Measurements from ENCODE around the gene AP2A2.

AP2A2 gene

DNA sequence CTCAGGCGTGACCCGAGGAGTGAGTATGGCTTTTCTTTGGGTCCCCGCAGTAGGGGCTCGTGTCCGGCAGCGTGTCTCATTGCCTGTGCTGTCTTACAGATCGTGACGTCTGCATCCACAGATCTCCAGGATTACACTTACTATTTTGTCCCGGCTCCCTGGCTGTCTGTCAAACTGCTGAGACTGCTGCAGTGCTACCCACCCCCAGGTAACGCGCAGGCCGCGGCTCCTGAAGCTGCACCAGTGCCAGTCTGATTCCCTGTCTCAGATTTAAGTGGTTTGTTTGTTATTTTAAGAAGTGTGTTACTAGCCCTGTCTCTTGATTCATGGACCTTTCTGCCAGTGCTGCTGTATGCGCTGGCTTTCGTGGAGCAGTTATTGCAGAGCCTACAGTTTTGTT lies 58.9 kb downstream of the AP2A2 start:
- no peak overlapping the region for H3K9ac ChIP-seq (ENCODE audit: low read length)
- peaks cover 63% of the 10 kb centered on the region for H3K36me3 ChIP-seq (ENCODE audit: insufficient read depth, low read length)
- H3K4me3 ChIP-seq (ENCODE audit: low read depth in 1 of 2, low read length in 2 of 2), result no peak overlapping the region
- H3K9me3 ChIP-seq (ENCODE audit: low read length), result no peaks in the 10 kb centered on the region
- H3K27ac ChIP-seq (ENCODE audit: low read depth, low read length), result no peak overlapping the region
- H3K4me1 ChIP-seq (ENCODE audit: insufficient read depth, low read length), result no peaks in the 10 kb centered on the region
- no peaks in the 10 kb centered on the region for H3K27me3 ChIP-seq (ENCODE audit: control insufficient read depth in 1 of 2, insufficient read depth in 2 of 2, low read length in 2 of 2)

DNA sequence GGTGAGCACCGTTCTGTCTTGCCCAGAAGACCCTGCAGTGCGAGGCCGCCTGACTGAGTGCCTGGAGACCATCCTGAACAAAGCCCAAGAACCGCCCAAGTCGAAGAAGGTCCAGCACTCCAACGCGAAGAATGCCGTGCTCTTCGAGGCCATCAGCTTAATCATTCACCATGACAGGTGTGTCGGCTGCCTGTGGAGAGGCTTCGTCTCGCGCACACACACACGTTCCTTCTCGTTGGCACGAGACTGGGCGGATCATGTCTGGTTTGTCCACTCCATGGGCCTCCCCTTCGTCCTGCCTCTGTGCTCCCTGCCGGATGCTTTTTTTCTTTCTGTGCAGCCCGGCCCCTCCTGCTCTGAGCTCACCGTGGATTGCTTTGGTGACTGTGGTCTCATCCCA lies 59.7 kb downstream of the AP2A2 start:
- Histone ChIP-seq H3K27ac (ENCODE audit: low read depth, low read length) (no peak overlapping the region), H3K4me1 (ENCODE audit: insufficient read depth, low read length) (no peaks in the 10 kb centered on the region), H3K36me3 (ENCODE audit: insufficient read depth, low read length) (peaks cover 72% of the 10 kb centered on the region), H3K4me3 (ENCODE audit: low read depth in 1 of 2, low read length in 2 of 2) (no peak overlapping the region), H3K9me3 (ENCODE audit: low read length) (no peaks in the 10 kb centered on the region), H3K9ac (ENCODE audit: low read length) (no peak overlapping the region), H3K27me3 (ENCODE audit: control insufficient read depth in 1 of 2, insufficient read depth in 2 of 2, low read length in 2 of 2) (no peaks in the 10 kb centered on the region)

DNA sequence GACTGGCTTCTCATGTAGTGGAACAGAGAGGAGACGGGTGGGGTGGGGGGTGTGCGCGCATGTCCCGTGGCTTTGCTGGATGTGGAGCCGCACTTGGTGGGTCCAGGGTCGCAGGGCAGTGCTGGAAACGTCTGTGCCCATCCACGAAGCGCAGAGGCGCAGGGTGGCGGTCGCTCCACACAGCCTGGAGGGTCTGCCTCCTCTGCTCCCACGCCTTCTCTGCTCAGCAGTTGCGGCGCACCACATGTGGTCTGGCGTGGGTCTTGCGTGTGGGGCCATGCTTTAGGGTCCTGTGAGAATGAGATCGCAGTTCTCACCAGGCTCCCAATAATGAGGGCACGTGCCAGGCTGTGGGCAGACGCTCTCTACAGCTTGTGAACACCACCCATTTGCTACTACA lies 60.2 kb downstream of the AP2A2 start:
- Histone ChIP-seq H3K4me3 (ENCODE audit: low read depth in 1 of 2, low read length in 2 of 2) (no peak overlapping the region), H3K9me3 (ENCODE audit: low read length) (no peaks in the 10 kb centered on the region), H3K9ac (ENCODE audit: low read length) (no peak overlapping the region), H3K36me3 (ENCODE audit: insufficient read depth, low read length) (peaks cover 73% of the 10 kb centered on the region), H3K27me3 (ENCODE audit: control insufficient read depth in 1 of 2, insufficient read depth in 2 of 2, low read length in 2 of 2) (no peaks in the 10 kb centered on the region), H3K4me1 (ENCODE audit: insufficient read depth, low read length) (no peaks in the 10 kb centered on the region), H3K27ac (ENCODE audit: low read depth, low read length) (no peak overlapping the region)

DNA sequence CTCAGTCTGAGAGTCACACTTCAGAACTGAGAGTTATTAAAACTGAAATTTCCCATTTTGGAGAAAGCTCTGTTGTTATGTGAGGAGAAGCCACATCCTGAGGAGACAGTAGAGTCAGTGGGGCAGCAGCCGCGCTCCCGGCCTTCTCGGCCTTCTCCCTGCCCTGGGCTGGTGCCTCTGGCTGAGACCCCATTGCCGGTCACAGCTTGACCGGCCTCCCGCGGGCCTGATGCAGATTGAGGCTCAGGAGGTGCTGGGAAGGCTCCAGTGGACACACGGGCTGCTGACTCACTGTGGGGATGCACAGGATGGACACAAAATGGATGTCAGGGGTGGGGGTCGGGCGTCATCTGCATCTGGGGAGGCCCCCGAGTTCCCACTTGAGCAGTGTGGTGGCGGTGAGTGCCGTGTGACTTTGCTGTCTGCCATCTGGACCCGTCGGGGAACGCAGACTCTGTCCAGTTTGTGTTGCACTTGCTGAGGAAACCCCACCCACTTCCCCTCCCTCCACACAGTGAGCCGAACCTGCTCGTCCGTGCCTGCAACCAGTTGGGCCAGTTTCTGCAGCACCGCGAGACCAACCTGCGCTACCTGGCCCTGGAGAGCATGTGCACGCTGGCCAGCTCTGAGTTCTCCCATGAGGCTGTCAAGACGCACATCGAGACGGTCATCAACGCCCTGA lies 60.7 kb downstream of the AP2A2 start:
- H3K27ac ChIP-seq (ENCODE audit: low read depth, low read length), result no peak overlapping the region
- no peak overlapping the region for H3K9ac ChIP-seq (ENCODE audit: low read length)
- H3K27me3 ChIP-seq (ENCODE audit: control insufficient read depth in 1 of 2, insufficient read depth in 2 of 2, low read length in 2 of 2), result no peaks in the 10 kb centered on the region
- peaks cover 73% of the 10 kb centered on the region for H3K36me3 ChIP-seq (ENCODE audit: insufficient read depth, low read length)
- H3K4me1 ChIP-seq (ENCODE audit: insufficient read depth, low read length), result no peaks in the 10 kb centered on the region
- H3K4me3 ChIP-seq (ENCODE audit: low read depth in 1 of 2, low read length in 2 of 2), result no peak overlapping the region
- no peaks in the 10 kb centered on the region for H3K9me3 ChIP-seq (ENCODE audit: low read length)

DNA sequence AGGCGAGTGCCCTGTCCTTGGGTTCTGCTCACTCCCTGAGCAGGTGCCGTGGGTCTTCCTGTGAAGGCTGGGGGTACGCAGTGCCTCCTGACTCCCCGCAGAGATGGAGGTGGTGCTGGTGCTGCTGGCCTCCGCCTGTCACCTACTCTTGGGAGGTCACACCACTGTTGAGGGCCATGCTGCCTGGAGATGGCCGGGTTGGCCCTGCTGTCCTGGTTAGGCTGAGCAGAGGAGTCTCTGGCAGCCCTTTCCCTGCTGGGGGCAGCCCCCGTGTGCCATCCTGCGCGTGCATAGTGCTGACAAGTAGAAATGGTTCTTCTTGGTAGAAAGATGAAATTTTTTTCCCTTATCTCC lies 61.3 kb downstream of the AP2A2 start:
- H3K36me3 ChIP-seq (ENCODE audit: insufficient read depth, low read length), result peaks cover 70% of the 10 kb centered on the region
- H3K4me1 ChIP-seq (ENCODE audit: insufficient read depth, low read length), result no peaks in the 10 kb centered on the region
- H3K9ac ChIP-seq (ENCODE audit: low read length), result no peak overlapping the region
- H3K9me3 ChIP-seq (ENCODE audit: low read length), result no peaks in the 10 kb centered on the region
- H3K27me3 ChIP-seq (ENCODE audit: control insufficient read depth in 1 of 2, insufficient read depth in 2 of 2, low read length in 2 of 2), result no peaks in the 10 kb centered on the region
- H3K27ac ChIP-seq (ENCODE audit: low read depth, low read length), result no peak overlapping the region
- no peak overlapping the region for H3K4me3 ChIP-seq (ENCODE audit: low read depth in 1 of 2, low read length in 2 of 2)

DNA sequence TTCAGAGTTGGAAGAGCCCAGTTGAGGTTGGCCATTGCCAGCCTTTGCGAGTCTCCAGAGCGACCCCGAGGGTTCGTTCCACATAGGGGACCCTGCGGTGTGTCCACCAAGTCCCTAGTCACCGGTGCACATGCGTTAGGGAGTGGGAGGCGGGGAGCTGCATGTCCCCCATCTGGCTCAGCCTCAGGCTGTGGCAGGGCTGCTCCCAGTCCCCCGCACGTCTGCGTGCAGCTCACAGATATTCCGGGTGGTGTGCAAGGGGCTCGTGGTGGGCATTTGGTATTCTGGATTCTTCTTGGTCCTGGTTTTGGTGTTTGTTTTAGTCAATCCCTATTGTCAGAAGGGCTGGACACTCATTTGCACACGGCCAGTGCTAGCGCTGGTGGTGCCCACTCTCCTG lies 62.0 kb downstream of the AP2A2 start:
- H3K27ac ChIP-seq (ENCODE audit: low read depth, low read length), result no peak overlapping the region

DNA sequence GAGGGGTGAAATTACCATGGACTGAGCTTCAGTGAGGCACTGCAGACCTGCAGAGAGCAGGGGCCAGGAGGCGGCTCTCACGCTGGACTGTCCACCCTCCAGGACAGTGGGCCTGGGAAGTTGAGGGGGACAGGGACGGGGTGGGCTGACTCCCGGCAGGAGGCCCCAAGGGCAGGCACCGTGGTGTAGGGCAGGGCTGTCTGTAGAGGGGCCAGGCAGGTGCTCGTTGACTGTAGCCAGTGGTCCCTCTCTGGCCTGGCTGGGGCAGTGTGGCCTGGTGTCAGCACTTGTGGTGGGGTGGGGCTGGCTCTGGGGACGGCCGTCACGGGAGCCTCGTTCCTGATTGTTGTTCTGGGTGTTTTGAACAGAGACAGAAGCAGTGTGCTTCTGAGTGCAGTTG lies 64.4 kb downstream of the AP2A2 start:
- H3K27me3 ChIP-seq (ENCODE audit: control insufficient read depth in 1 of 2, insufficient read depth in 2 of 2, low read length in 2 of 2), result no peaks in the 10 kb centered on the region
- H3K9ac ChIP-seq (ENCODE audit: low read length), result no peak overlapping the region
- no peak overlapping the region for H3K4me3 ChIP-seq (ENCODE audit: low read depth in 1 of 2, low read length in 2 of 2)
- no peak overlapping the region for H3K27ac ChIP-seq (ENCODE audit: low read depth, low read length)
- no peaks in the 10 kb centered on the region for H3K4me1 ChIP-seq (ENCODE audit: insufficient read depth, low read length)
- peaks cover 80% of the 10 kb centered on the region for H3K36me3 ChIP-seq (ENCODE audit: insufficient read depth, low read length)
- H3K9me3 ChIP-seq (ENCODE audit: low read length), result no peaks in the 10 kb centered on the region

More for the DNA sequence above, 62.0 kb downstream of the AP2A2 start:
- no peaks in the 10 kb centered on the region for H3K9me3 ChIP-seq (ENCODE audit: low read length)
- no peaks in the 10 kb centered on the region for H3K4me1 ChIP-seq (ENCODE audit: insufficient read depth, low read length)
- no peak overlapping the region for H3K9ac ChIP-seq (ENCODE audit: low read length)
- peaks cover 76% of the 10 kb centered on the region for H3K36me3 ChIP-seq (ENCODE audit: insufficient read depth, low read length)
- H3K4me3 ChIP-seq (ENCODE audit: low read depth in 1 of 2, low read length in 2 of 2), result no peak overlapping the region
- H3K27me3 ChIP-seq (ENCODE audit: control insufficient read depth in 1 of 2, insufficient read depth in 2 of 2, low read length in 2 of 2), result no peaks in the 10 kb centered on the region

DNA sequence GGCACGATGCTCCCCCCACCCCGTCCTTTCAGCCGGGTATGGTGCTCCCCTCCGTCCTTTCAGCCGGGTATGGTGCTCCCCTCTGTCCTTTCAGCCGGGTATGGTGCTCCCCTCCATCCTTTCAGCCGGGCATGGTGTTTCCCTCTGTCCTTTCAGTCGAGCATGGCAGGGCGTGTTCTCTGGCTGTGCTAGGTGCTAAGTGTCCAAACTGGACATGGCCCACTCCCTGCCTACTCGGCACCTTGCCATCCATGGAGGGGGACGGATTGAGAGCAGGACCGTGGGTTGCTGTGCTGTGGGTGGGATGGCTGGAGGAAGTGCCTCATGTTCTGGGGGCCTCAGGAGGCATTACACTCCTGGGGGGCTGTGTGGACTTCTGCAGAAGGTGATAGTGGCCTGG lies 65.4 kb downstream of the AP2A2 start:
- Histone ChIP-seq H3K4me1 (ENCODE audit: insufficient read depth, low read length) (no peaks in the 10 kb centered on the region), H3K9me3 (ENCODE audit: low read length) (no peaks in the 10 kb centered on the region), H3K36me3 (ENCODE audit: insufficient read depth, low read length) (peaks cover 75% of the 10 kb centered on the region), H3K4me3 (ENCODE audit: low read depth in 1 of 2, low read length in 2 of 2) (no peak overlapping the region), H3K9ac (ENCODE audit: low read length) (no peak overlapping the region), H3K27me3 (ENCODE audit: control insufficient read depth in 1 of 2, insufficient read depth in 2 of 2, low read length in 2 of 2) (no peaks in the 10 kb centered on the region), H3K27ac (ENCODE audit: low read depth, low read length) (no peak overlapping the region)

DNA sequence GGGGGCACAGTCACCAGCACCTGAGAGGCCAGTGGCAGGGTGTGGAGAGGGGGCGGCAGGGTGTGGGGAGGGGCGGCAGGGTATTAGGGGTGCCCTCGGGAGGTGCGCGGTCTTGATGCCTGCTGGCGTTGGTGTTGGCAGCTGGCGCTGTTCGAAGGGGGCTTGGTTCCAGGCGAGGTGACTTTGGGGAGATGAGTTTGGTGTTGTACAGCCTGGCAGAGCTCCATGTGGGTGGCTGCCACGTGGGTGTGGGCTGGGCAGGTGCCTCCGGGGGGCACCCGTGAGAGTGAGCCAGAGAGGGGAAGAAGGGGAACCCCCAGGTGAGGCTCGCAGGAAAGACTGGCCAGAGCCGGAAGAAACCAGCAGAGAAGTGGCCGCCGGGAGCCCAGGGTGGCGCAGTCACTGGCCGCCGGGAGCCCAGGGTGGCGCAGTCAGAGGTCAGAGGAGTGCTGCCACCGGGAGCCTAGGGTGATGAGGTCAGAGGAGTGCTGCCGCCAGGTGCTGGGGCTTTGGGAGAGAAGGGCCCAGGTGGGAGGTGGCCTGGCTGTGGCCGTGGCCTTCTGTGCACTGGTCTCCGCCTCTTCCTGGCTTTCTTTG lies 66.1 kb downstream of the AP2A2 start:
- Histone ChIP-seq H3K4me1 (ENCODE audit: insufficient read depth, low read length) (no peaks in the 10 kb centered on the region), H3K9me3 (ENCODE audit: low read length) (no peaks in the 10 kb centered on the region), H3K27ac (ENCODE audit: low read depth, low read length) (no peak overlapping the region), H3K36me3 (ENCODE audit: insufficient read depth, low read length) (peaks cover 71% of the 10 kb centered on the region), H3K9ac (ENCODE audit: low read length) (no peak overlapping the region), H3K27me3 (ENCODE audit: control insufficient read depth in 1 of 2, insufficient read depth in 2 of 2, low read length in 2 of 2) (no peaks in the 10 kb centered on the region), H3K4me3 (ENCODE audit: low read depth in 1 of 2, low read length in 2 of 2) (no peak overlapping the region)

DNA sequence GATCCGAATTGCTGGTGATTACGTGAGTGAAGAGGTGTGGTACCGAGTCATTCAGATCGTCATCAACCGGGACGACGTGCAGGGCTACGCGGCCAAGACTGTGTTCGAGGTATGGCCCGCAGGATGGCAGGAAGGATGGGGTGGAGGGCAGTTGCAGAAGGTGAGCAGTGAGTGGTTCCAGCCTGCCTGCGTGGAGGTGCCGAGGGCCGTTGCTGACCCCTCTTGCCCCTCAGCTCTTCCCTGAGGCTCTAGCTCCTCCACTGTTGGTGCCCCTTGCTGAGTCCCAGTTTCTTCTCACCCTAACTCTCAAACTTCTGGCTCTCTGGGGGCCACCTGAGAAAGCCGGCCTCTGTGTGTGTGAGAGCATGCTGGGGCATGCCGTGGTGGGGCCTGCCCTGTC lies 66.9 kb downstream of the AP2A2 start:
- Histone ChIP-seq H3K36me3 (ENCODE audit: insufficient read depth, low read length) (peaks cover 66% of the 10 kb centered on the region), H3K4me1 (ENCODE audit: insufficient read depth, low read length) (no peaks in the 10 kb centered on the region), H3K9me3 (ENCODE audit: low read length) (no peaks in the 10 kb centered on the region), H3K27me3 (ENCODE audit: control insufficient read depth in 1 of 2, insufficient read depth in 2 of 2, low read length in 2 of 2) (no peaks in the 10 kb centered on the region), H3K4me3 (ENCODE audit: low read depth in 1 of 2, low read length in 2 of 2) (no peak overlapping the region), H3K9ac (ENCODE audit: low read length) (no peak overlapping the region), H3K27ac (ENCODE audit: low read depth, low read length) (no peak overlapping the region)

DNA sequence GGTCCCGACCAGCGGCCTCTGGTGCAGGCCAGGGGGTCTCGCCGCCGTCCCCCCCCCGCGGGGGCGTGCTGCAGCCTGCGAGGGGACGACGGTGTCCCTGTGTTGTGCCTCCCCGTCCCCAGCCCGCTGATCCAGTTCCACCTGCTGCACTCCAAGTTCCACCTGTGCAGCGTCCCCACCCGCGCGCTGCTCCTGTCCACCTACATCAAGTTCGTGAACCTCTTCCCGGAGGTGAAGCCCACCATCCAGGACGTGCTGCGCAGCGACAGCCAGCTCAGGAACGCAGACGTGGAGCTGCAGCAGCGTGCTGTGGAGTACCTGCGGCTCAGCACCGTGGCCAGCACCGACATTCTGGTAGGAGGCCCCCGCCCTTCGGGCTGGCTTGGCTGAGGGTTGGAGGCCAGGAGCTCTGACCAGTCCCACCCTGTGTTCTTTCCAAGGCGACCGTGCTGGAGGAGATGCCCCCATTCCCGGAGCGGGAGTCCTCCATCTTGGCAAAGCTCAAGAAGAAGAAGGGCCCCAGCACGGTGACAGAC lies 68.0 kb downstream of the AP2A2 start:
- Histone ChIP-seq H3K9me3 (ENCODE audit: low read length) (no peaks in the 10 kb centered on the region), H3K27me3 (ENCODE audit: control insufficient read depth in 1 of 2, insufficient read depth in 2 of 2, low read length in 2 of 2) (no peaks in the 10 kb centered on the region), H3K4me3 (ENCODE audit: low read depth in 1 of 2, low read length in 2 of 2) (no peak overlapping the region), H3K36me3 (ENCODE audit: insufficient read depth, low read length) (peaks cover 55% of the 10 kb centered on the region), H3K9ac (ENCODE audit: low read length) (no peak overlapping the region), H3K4me1 (ENCODE audit: insufficient read depth, low read length) (no peaks in the 10 kb centered on the region), H3K27ac (ENCODE audit: low read depth, low read length) (no peak overlapping the region)

All from muscle layer of colon (tissue), 2 donors.